Stomach (tissue), 4 donors: ENCODE data around the gene SMYD3.

Source experiments
- CTCF ChIP-seq, 7 experiments: fragments of 450-650 bp in 4 of 7; fragments of 200-600 bp in 3 of 7; sonication (generic) in 3 of 7; IDR thresholded peaks; one replicate each; pipeline ENCODE4 v1.5.1; 2016 to 2019; ENCODE audit warnings: antibody characterized with exemption in 7 of 7, control low read depth in 2 of 7, mild to moderate bottlenecking in 1 of 7
- EP300 ChIP-seq: sonication (generic); formaldehyde crosslinking; IDR thresholded peaks from one replicate; pipeline ENCODE4 v1.6.1; 2017; ENCODE audit warnings: antibody characterized with exemption
- POLR2A ChIP-seq, 4 donors: fragments of 450-650 bp; IDR thresholded peaks; one replicate each; pipeline ENCODE4 v1.6.1; 2016; ENCODE audit warnings: antibody characterized with exemption in 4 of 4, control low read depth in 2 of 4, mild to moderate bottlenecking in 1 of 4, moderate library complexity in 1 of 4
- POLR2AphosphoS5 ChIP-seq, 3 donors: sonication (generic); formaldehyde crosslinking; IDR thresholded peaks; one replicate each; pipeline ENCODE4 v1.6.1; 2016; ENCODE audit warnings: antibody characterized with exemption in 3 of 3

- TF ChIP-seq CTCF (IDR thresholded peaks at IDR 0.05) (no peak), POLR2AphosphoS5 (IDR thresholded peaks at IDR 0.05) (no peak), POLR2A (IDR thresholded peaks at IDR 0.05) (no peak), EP300 (no peak)
These were observed 669.4 kb downstream of the SMYD3 start for GRCh38 chr1:245837718-245838117.
